Measurements from ENCODE around the gene FMO3.

DNA sequence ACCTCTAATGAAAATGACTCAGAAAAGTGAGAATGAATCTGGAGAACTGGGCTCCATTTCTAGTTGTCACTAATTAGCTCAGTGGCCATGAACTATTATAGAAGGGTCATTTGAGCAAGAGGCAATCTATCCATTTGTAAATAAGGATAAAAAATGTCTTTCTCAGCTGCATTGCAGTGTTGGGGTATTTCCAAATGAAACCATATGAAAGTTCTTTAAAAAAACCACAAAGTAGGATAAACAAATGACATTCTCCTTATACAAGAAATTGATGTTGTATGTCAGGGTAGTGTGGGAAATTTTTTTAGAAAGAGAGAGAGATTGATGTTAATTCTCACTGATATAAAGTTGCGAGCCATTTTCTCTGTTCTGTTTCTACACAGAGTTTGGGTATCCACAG lies 26.0 kb downstream of the FMO3 start:
- TF ChIP-seq, protein P1, sequence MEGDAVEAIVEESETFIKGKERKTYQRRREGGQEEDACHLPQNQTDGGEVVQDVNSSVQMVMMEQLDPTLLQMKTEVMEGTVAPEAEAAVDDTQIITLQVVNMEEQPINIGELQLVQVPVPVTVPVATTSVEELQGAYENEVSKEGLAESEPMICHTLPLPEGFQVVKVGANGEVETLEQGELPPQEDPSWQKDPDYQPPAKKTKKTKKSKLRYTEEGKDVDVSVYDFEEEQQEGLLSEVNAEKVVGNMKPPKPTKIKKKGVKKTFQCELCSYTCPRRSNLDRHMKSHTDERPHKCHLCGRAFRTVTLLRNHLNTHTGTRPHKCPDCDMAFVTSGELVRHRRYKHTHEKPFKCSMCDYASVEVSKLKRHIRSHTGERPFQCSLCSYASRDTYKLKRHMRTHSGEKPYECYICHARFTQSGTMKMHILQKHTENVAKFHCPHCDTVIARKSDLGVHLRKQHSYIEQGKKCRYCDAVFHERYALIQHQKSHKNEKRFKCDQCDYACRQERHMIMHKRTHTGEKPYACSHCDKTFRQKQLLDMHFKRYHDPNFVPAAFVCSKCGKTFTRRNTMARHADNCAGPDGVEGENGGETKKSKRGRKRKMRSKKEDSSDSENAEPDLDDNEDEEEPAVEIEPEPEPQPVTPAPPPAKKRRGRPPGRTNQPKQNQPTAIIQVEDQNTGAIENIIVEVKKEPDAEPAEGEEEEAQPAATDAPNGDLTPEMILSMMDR (IDR thresholded peaks at IDR 0.05): no peak
- no peak for TF ChIP-seq POLR2A (IDR thresholded peaks at IDR 0.05)

Data from body of pancreas (tissue), 4 donors.